ENCODE measurements around the gene TMA7.

GRCh38 chr3:48394391-48394790, 45.7 kb upstream of the TMA7 start:
- TF ChIP-seq CTCF (IDR thresholded peaks at IDR 0.05) = no peak
- TF ChIP-seq POLR2A (IDR thresholded peaks at IDR 0.05) = no peak
- no peak for TF ChIP-seq EP300 (IDR thresholded peaks at IDR 0.05)
- TF ChIP-seq POLR2AphosphoS5 (IDR thresholded peaks at IDR 0.05) = no peak
